H1 (cell line): ENCODE measurements around the gene MGME1. TPM values are rescaled to one million over a fixed set of nuclear protein-coding genes. Genes with fewer than 3 reads are reported as not detected.

ENCODE experiments used
- CTCF ChIA-PET: fragments of 300-600 bp; sonication (Branson Sonifier 250); formaldehyde crosslinking; loops from one replicate; lab custom pipeline; 2021; ENCODE audit not compliant: partially characterized antibody; lab: Charles Lee
- POLR2A ChIA-PET: fragments of 300-600 bp; sonication (Branson Sonifier 250); formaldehyde crosslinking; loops from one replicate; lab custom pipeline; 2021; ENCODE audit warnings: inconsistent platforms; ENCODE audit not compliant: partially characterized antibody; lab: Charles Lee
- DNase-seq, 2 experiments: peaks; one replicate each; pipeline versions ENCODE4 v3.0.0 to v3.0.0-alpha.2; 2010 to 2022; ENCODE audit warnings: low spot score in 2 of 2, low read depth in 1 of 2, mixed read lengths in 1 of 2
- FAIRE-seq: peaks from 2 replicates; lab custom pipeline; 2011; peaks lifted over from hg19 to GRCh38; lab: Jason Lieb, UNC
- H2AFZ ChIP-seq: 2 replicates; pipeline ENCODE4 v1.8.1; 2012; ENCODE audit warnings: low read length, inconsistent platforms
- H2AK5ac ChIP-seq: 2 replicates; pipeline ENCODE4 v1.6.1; 2013; ENCODE audit warnings: low read depth, low read length
- H2BK120ac ChIP-seq: replicated peaks from 2 replicates; pipeline ENCODE3; 2013; ENCODE audit warnings: low read depth, low read length, inconsistent platforms
- H2BK12ac ChIP-seq: 2 replicates; pipeline ENCODE4 v1.6.1; 2013; ENCODE audit warnings: low read depth, low read length
- H2BK15ac ChIP-seq: 2 replicates; pipeline ENCODE4 v1.6.1; 2013; ENCODE audit warnings: low read length
- H2BK20ac ChIP-seq: 2 replicates; pipeline ENCODE4 v1.6.1; 2013; ENCODE audit warnings: low read length
- H2BK5ac ChIP-seq: 2 replicates; pipeline ENCODE4 v1.6.1; 2013; ENCODE audit warnings: low read depth, low read length
- H3K14ac ChIP-seq: 2 replicates; pipeline ENCODE4 v1.6.1; 2013; ENCODE audit warnings: inconsistent platforms; ENCODE audit not compliant: insufficient read length
- H3K18ac ChIP-seq: 2 replicates; pipeline ENCODE4 v1.6.1; 2013; ENCODE audit warnings: low read length; ENCODE audit errors: extremely low read depth
- H3K23ac ChIP-seq: 2 replicates; pipeline ENCODE4 v1.6.1; 2013; ENCODE audit warnings: inconsistent platforms; ENCODE audit not compliant: insufficient read length
- H3K23me2 ChIP-seq: 2 replicates; pipeline ENCODE4 v1.6.1; 2013; ENCODE audit warnings: low read depth, low read length
- H3K27ac ChIP-seq: 2 replicates; pipeline ENCODE4 v1.6.1; 2011; ENCODE audit warnings: low read depth, low read length, inconsistent platforms
- H3K27me3 ChIP-seq, 4 experiments: replicated peaks in 1 of 4; 1 replicate in 1 of 4; 2 replicates in 3 of 4; pipeline versions ENCODE4 v1.6.1 to v1.8.1; 2011 to 2013; ENCODE audit warnings: low read length in 3 of 4, mild to moderate bottlenecking in 3 of 4, inconsistent platforms in 2 of 4, mixed read lengths in 2 of 4, moderate library complexity in 1 of 4; ENCODE audit not compliant: control insufficient read depth in 3 of 4, insufficient read depth in 3 of 4; ENCODE audit errors: extremely low read depth in 1 of 4
- H3K36me3 ChIP-seq, 4 experiments: 2 replicates each; pipeline versions ENCODE4 v1.6.1 to v1.8.1; 2011 to 2013; ENCODE audit warnings: mild to moderate bottlenecking in 4 of 4, low read length in 3 of 4, moderate library complexity in 2 of 4, control low read depth in 1 of 4, inconsistent platforms in 1 of 4; ENCODE audit not compliant: insufficient read depth in 4 of 4, control insufficient read depth in 2 of 4
- H3K4ac ChIP-seq: replicated peaks from 2 replicates; pipeline ENCODE3; 2013; ENCODE audit warnings: low read length, low read depth, mixed read lengths, inconsistent platforms; ENCODE audit not compliant: insufficient read length
- H3K4me1 ChIP-seq, 4 experiments: replicated peaks in 1 of 4; 1 replicate in 1 of 4; 2 replicates in 3 of 4; pipeline versions ENCODE4 v1.6.1 to v1.8.1; 2011 to 2013; ENCODE audit warnings: low read length in 3 of 4, inconsistent platforms in 2 of 4, mixed read lengths in 1 of 4; ENCODE audit not compliant: insufficient read depth in 4 of 4, control insufficient read depth in 3 of 4
- H3K4me2 ChIP-seq, 2 experiments: 2 replicates each; pipeline versions ENCODE4 v1.6.1 to v1.8.1; 2011 to 2013; ENCODE audit warnings: low read depth in 2 of 2, low read length in 2 of 2, control low read depth in 1 of 2, inconsistent platforms in 1 of 2, mild to moderate bottlenecking in 1 of 2; ENCODE audit not compliant: insufficient read depth in 1 of 2
- H3K4me3 ChIP-seq, 4 experiments: fragments of 200-600, 300-600 bp in 1 of 4; sonication (generic), shearing (Covaris generic), sonication (Bioruptor Twin) in 1 of 4; 2 replicates each; pipeline versions ENCODE4 v1.5.1 to v1.8.1; 2011 to 2016; ENCODE audit warnings: low read length in 4 of 4, low read depth in 3 of 4, control low read depth in 2 of 4, inconsistent platforms in 2 of 4, mild to moderate bottlenecking in 2 of 4, mixed read lengths in 1 of 4, moderate library complexity in 1 of 4; ENCODE audit not compliant: insufficient read depth in 2 of 4; ENCODE audit errors: extremely low read depth in 1 of 4
- H3K56ac ChIP-seq: replicated peaks from 2 replicates; pipeline ENCODE3; 2013; ENCODE audit warnings: low read depth, mild to moderate bottlenecking, mixed read lengths, low read length, inconsistent platforms; ENCODE audit not compliant: insufficient read length
- H3K79me1 ChIP-seq: 2 replicates; pipeline ENCODE4 v1.6.1; 2013; ENCODE audit warnings: low read depth, low read length, control low read depth
- H3K79me2 ChIP-seq, 2 experiments: 2 replicates each; pipeline versions ENCODE4 v1.6.1 to v1.8.1; 2012 to 2013; ENCODE audit warnings: low read length in 2 of 2, mild to moderate bottlenecking in 2 of 2, inconsistent platforms in 1 of 2; ENCODE audit not compliant: insufficient read depth in 2 of 2, control insufficient read depth in 1 of 2
- H3K9ac ChIP-seq, 4 experiments: replicated peaks in 1 of 4; 1 replicate in 1 of 4; 2 replicates in 3 of 4; pipeline versions ENCODE4 v1.6.1 to v1.8.1; 2011 to 2013; ENCODE audit warnings: low read depth in 3 of 4, low read length in 3 of 4, control low read depth in 2 of 4, mild to moderate bottlenecking in 2 of 4, moderate library complexity in 2 of 4, inconsistent platforms in 1 of 4; ENCODE audit errors: extremely low read depth in 1 of 4
- H3K9me3 ChIP-seq, 2 experiments: 2 replicates each; pipeline versions ENCODE4 v1.6.1 to v1.8.1; 2012 to 2013; ENCODE audit warnings: mild to moderate bottlenecking in 2 of 2, moderate library complexity in 2 of 2, control low read depth in 1 of 2, inconsistent platforms in 1 of 2, low read depth in 1 of 2, low read length in 1 of 2, mixed read lengths in 1 of 2; ENCODE audit not compliant: insufficient read depth in 2 of 2
- H4K20me1 ChIP-seq, 2 experiments: replicated peaks in 1 of 2; 2 replicates each; pipeline versions ENCODE3 to v1.8.1; 2011 to 2013; ENCODE audit warnings: inconsistent platforms in 2 of 2, low read length in 2 of 2, mild to moderate bottlenecking in 1 of 2; ENCODE audit not compliant: insufficient read depth in 2 of 2, control insufficient read depth in 1 of 2
- H4K5ac ChIP-seq: 2 replicates; pipeline ENCODE4 v1.6.1; 2013; ENCODE audit warnings: low read length, low read depth, mixed read lengths, inconsistent platforms; ENCODE audit not compliant: insufficient read length
- H4K8ac ChIP-seq: 2 replicates; pipeline ENCODE4 v1.8.0; 2013; ENCODE audit warnings: mild to moderate bottlenecking, moderate library complexity, low read length, inconsistent platforms; ENCODE audit not compliant: insufficient read depth; ENCODE audit errors: extremely low read depth
- H4K91ac ChIP-seq: replicated peaks from 2 replicates; pipeline ENCODE3; 2013; ENCODE audit warnings: low read length, mixed read lengths, inconsistent platforms; ENCODE audit not compliant: insufficient read length
- BCL11A ChIP-seq, 2 experiments: IDR thresholded peaks; one replicate each; pipeline ENCODE4 v1.6.1; 2011; ENCODE audit warnings: low read depth in 2 of 2, low read length in 2 of 2, mild to moderate bottlenecking in 2 of 2
- CHD2 ChIP-seq: IDR thresholded peaks from 2 replicates; pipeline ENCODE4 v1.6.1; 2012; ENCODE audit warnings: low read length, improper control_type of control experiment
- CTBP2 ChIP-seq: IDR thresholded peaks from 2 replicates; pipeline ENCODE4 v1.7.0; 2011; ENCODE audit warnings: borderline replicate concordance, mild to moderate bottlenecking, moderate library complexity, mixed read lengths, low read length; ENCODE audit not compliant: insufficient read depth, insufficient read length
- GTF2F1 ChIP-seq: IDR thresholded peaks from 2 replicates; pipeline ENCODE4 v1.6.1; 2012; ENCODE audit warnings: low read depth, low read length, improper control_type of control experiment, borderline replicate concordance
- KDM4A ChIP-seq: IDR thresholded peaks from one replicate; pipeline ENCODE4 v1.7.1; 2012; ENCODE audit warnings: low read depth, mild to moderate bottlenecking, moderate library complexity, low read length, inconsistent platforms; ENCODE audit not compliant: severe bottlenecking
- NRF1 ChIP-seq: IDR thresholded peaks from 2 replicates; pipeline ENCODE4 v1.6.1; 2011; ENCODE audit warnings: mild to moderate bottlenecking, low read depth, low read length, improper control_type of control experiment
- POLR2A ChIP-seq, 2 experiments: IDR thresholded peaks; 1 replicate in 1 of 2; 2 replicates in 1 of 2; pipeline ENCODE4 v1.6.1; 2011; ENCODE audit warnings: low read depth in 2 of 2, low read length in 2 of 2, mild to moderate bottlenecking in 2 of 2; ENCODE audit errors: control extremely low read depth in 1 of 2
- RAD21 ChIP-seq, 2 experiments: IDR thresholded peaks in 1 of 2; conservative IDR thresholded peaks in 1 of 2; 2 replicates each; pipeline ENCODE4 v1.6.1; 2011; ENCODE audit warnings: low read depth in 2 of 2, low read length in 2 of 2, improper control_type of control experiment in 1 of 2, inconsistent platforms in 1 of 2, mild to moderate bottlenecking in 1 of 2, moderate library complexity in 1 of 2
- SRF ChIP-seq: IDR thresholded peaks from 2 replicates; pipeline ENCODE4 v1.6.1; 2011; ENCODE audit warnings: mild to moderate bottlenecking, low read depth, low read length, moderate library complexity
- SUZ12 ChIP-seq: fragments of 200-600 bp; sonication (generic); IDR thresholded peaks from 2 replicates; pipeline ENCODE4 v1.6.1; 2012; ENCODE audit warnings: mild to moderate bottlenecking, inconsistent platforms, low read length, moderate library complexity, mixed read lengths
- whole genome bisulfite sequencing, 2 experiments: shearing (Covaris generic) in 1 of 2; methylation state at CpG; one replicate each; pipeline versions ENCODE4 v1.1.6 to v1.1.7; 2013 to 2015; ENCODE audit warnings: low lambda C conversion rate in 2 of 2, mixed read lengths in 2 of 2, inconsistent platforms in 1 of 2, low coverage in 1 of 2, missing lambda C conversion rate in 1 of 2; ENCODE audit not compliant: insufficient replicate concordance in 2 of 2, insufficient coverage in 1 of 2, insufficient read length in 1 of 2; ENCODE audit errors: extremely low coverage in 1 of 2, missing lambda C conversion rate in 1 of 2; 5-methylcytosine and 5-hydroxymethylcytosine counted together
- polyA plus RNA-seq, 7 experiments: library from polyadenylated mRNA; depleted of rRNA in 3 of 7; stranded (reverse) in 5 of 7; unstranded in 2 of 7; fragments of >200 nt in 5 of 7; fragments of 200-250 nt in 2 of 7; gene quantifications; 1 replicate in 5 of 7; 2 replicates in 1 of 7; 4 replicates in 1 of 7; pipeline versions ENCODE4 v1.2.1 to v1.2.3, GENCODE V29; 2011 to 2013; ENCODE audit warnings: missing spikeins in 2 of 7, mixed read lengths in 2 of 7
- total RNA-seq: library from RNA; stranded (reverse); fragmentation: NEBNext Ultra II Directional; extraction: Animal tissue kit (Norgen Biotek cat#: 25700); gene quantifications from 2 replicates; pipeline ENCODE4 v1.2.1, GENCODE V29; 2021

Gene MGME1
- total and polyA plus RNA-seq, 2 of the 8 experiments (the other 6 are each of a cell fraction or from before 2014, with no cell fraction given) = 27.7 to 59.0 TPM

DNA sequence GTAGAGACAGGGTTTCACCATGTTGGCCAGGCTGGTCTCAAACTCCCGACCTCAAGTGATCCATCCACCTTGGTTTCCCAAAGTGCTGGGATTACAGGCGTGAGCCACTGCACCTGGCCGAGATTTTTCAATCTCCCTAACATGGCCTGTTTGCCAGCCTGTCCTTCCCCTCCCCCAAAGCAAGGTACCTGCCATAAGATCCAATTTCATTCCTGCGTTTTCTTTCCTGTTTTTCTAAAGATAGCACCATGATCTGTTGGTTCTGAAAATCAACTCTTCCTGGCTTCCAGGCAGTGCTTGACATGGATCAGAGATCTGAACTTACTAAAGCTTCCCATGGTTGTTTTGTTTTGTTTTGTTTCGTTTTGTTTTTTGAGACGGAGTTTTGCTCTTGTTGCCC, 7.5 kb downstream of the MGME1 start:
- FAIRE-seq = no peak
- peaks cover 5 to 53% (median 16%) of the 10 kb centered on the region in 4 experiments for H3K36me3 ChIP-seq
- POLR2A ChIA-PET = interaction anchor here (0.8 to 31.5 kb wide), 4 partner anchors 7 to 81 kb away, joined by 3 to 424 read pairs (median 4); partner anchors contain the start of genes MGME1 and SNX5
- no peaks in the 10 kb centered on the region; the same call in 1 of the 2 replicates for H3K79me1 ChIP-seq
- H3K79me2 ChIP-seq = peaks cover 27 to 75% of the 10 kb centered on the region in 2 experiments
- H2AFZ ChIP-seq = no peak overlapping the region
- peaks cover 0 to 3% (median 1%) of the 10 kb centered on the region in 4 experiments; a peak in 4 of 7 replicates for H3K4me1 ChIP-seq
- 94% methylated on average over 6 of the region's 6 CpGs; no CpG with 5 or more reads in 1 of the 2 experiments for WGBS, 2 experiments
- H4K20me1 ChIP-seq = peaks cover 4 to 7% of the 10 kb centered on the region in 2 experiments
- H4K91ac ChIP-seq = no peak overlapping the region
- CTCF ChIA-PET = interaction anchor here (0.5 to 1.8 kb wide), 3 partner anchors 22 to 341 kb away, joined by 3 to 4 read pairs (median 4); no protein-coding TSS in a partner anchor
- no peak overlapping the region for H2AK5ac ChIP-seq
- H3K56ac ChIP-seq = no peak overlapping the region
- H3K27ac ChIP-seq = no peak overlapping the region
- no peak overlapping the region for H3K4me3 ChIP-seq
- no peaks in the 10 kb centered on the region for H3K23me2 ChIP-seq
- H3K23ac ChIP-seq = no peak overlapping the region
- no peak overlapping the region for H4K5ac ChIP-seq
- H3K14ac ChIP-seq = no peak overlapping the region
- H3K4me2 ChIP-seq = no peak overlapping the region
- no peak for DNase-seq
- no peak overlapping the region for H3K18ac ChIP-seq
- H2BK12ac ChIP-seq = no peak overlapping the region
- no peaks in the 10 kb centered on the region for H3K9me3 ChIP-seq
- H4K8ac ChIP-seq = no peak overlapping the region
- H3K9ac ChIP-seq = no peak overlapping the region
- no peak overlapping the region for H2BK5ac ChIP-seq
- TF ChIP-seq SUZ12 (no peak), GTF2F1 (no peak), CHD2 (no peak), BCL11A (IDR thresholded peaks at IDR 0.05; ENCODE audit: low read depth in 2 of 2, low read length in 2 of 2) (no peak), RAD21 (IDR thresholded peaks at IDR 0.05 in 1 of 2, conservative IDR thresholded peaks at IDR 0.05 in 1 of 2; ENCODE audit: low read depth in 2 of 2, low read length in 2 of 2) (no peak), NRF1 (no peak), KDM4A (no peak), CTBP2 (no peak), SRF (no peak), POLR2A (IDR thresholded peaks at IDR 0.05; ENCODE audit: control extremely low read depth in 1 of 2, low read depth in 2 of 2, low read length in 2 of 2) (no peak)
- TF ChIP-seq, all 59 proteins: peak for 0
- Histone ChIP-seq H2BK120ac (no peak overlapping the region), H2BK15ac (no peak overlapping the region), H3K4ac (no peak overlapping the region), H3K27me3 (no peaks in the 10 kb centered on the region), H2BK20ac (no peak overlapping the region)
